PFSK-1 (cell line): Measurements from ENCODE around the gene POLR1A.

ENCODE experiments used
- POLR2AphosphoS5 ChIP-seq: IDR thresholded peaks from 2 replicates; pipeline ENCODE4 v1.6.1; 2012; ENCODE audit warnings: low read depth, mild to moderate bottlenecking, control low read depth, low read length, moderate library complexity
- REST ChIP-seq, 2 experiments: IDR thresholded peaks; 2 replicates each; pipeline versions ENCODE4 v1.6.1 to v1.8.0; 2011 to 2012; ENCODE audit warnings: low read depth in 2 of 2, low read length in 2 of 2, control low read depth in 1 of 2, inconsistent platforms in 1 of 2, mild to moderate bottlenecking in 1 of 2, moderate library complexity in 1 of 2; ENCODE audit not compliant: insufficient read depth in 1 of 2
- TAF1 ChIP-seq: IDR thresholded peaks from 2 replicates; pipeline ENCODE4 v1.6.1; 2012; ENCODE audit warnings: low read length, control low read depth, borderline replicate concordance; ENCODE audit not compliant: insufficient read depth

GRCh38 chr2:85994897-85995647, 110.6 kb downstream of the POLR1A start:
- TF ChIP-seq TAF1 (no peak), POLR2AphosphoS5 (no peak), REST (IDR thresholded peaks at IDR 0.05; ENCODE audit: insufficient read depth in 1 of 2, low read depth in 2 of 2, low read length in 2 of 2) (no peak)
